H1 (cell line): ENCODE data around the gene ZNF521. TPM values are rescaled to one million over a fixed set of nuclear protein-coding genes. Genes with fewer than 3 reads are reported as not detected.

ENCODE experiments used
- CTCF ChIA-PET: fragments of 300-600 bp; sonication (Branson Sonifier 250); formaldehyde crosslinking; loops from one replicate; lab custom pipeline; 2021; ENCODE audit not compliant: partially characterized antibody; lab: Charles Lee
- POLR2A ChIA-PET: fragments of 300-600 bp; sonication (Branson Sonifier 250); formaldehyde crosslinking; loops from one replicate; lab custom pipeline; 2021; ENCODE audit warnings: inconsistent platforms; ENCODE audit not compliant: partially characterized antibody; lab: Charles Lee
- DNase-seq, 2 experiments: peaks; one replicate each; pipeline versions ENCODE4 v3.0.0 to v3.0.0-alpha.2; 2010 to 2022; ENCODE audit warnings: low spot score in 2 of 2, low read depth in 1 of 2, mixed read lengths in 1 of 2
- FAIRE-seq: peaks from 2 replicates; lab custom pipeline; 2011; peaks lifted over from hg19 to GRCh38; lab: Jason Lieb, UNC
- H2AFZ ChIP-seq: 2 replicates; pipeline ENCODE4 v1.8.1; 2012; ENCODE audit warnings: low read length, inconsistent platforms
- H2AK5ac ChIP-seq: 2 replicates; pipeline ENCODE4 v1.6.1; 2013; ENCODE audit warnings: low read depth, low read length
- H2BK120ac ChIP-seq: replicated peaks from 2 replicates; pipeline ENCODE3; 2013; ENCODE audit warnings: low read depth, low read length, inconsistent platforms
- H2BK12ac ChIP-seq: 2 replicates; pipeline ENCODE4 v1.6.1; 2013; ENCODE audit warnings: low read depth, low read length
- H2BK15ac ChIP-seq: 2 replicates; pipeline ENCODE4 v1.6.1; 2013; ENCODE audit warnings: low read length
- H2BK20ac ChIP-seq: 2 replicates; pipeline ENCODE4 v1.6.1; 2013; ENCODE audit warnings: low read length
- H2BK5ac ChIP-seq: 2 replicates; pipeline ENCODE4 v1.6.1; 2013; ENCODE audit warnings: low read depth, low read length
- H3K14ac ChIP-seq: 2 replicates; pipeline ENCODE4 v1.6.1; 2013; ENCODE audit warnings: inconsistent platforms; ENCODE audit not compliant: insufficient read length
- H3K18ac ChIP-seq: 2 replicates; pipeline ENCODE4 v1.6.1; 2013; ENCODE audit warnings: low read length; ENCODE audit errors: extremely low read depth
- H3K23ac ChIP-seq: 2 replicates; pipeline ENCODE4 v1.6.1; 2013; ENCODE audit warnings: inconsistent platforms; ENCODE audit not compliant: insufficient read length
- H3K23me2 ChIP-seq: 2 replicates; pipeline ENCODE4 v1.6.1; 2013; ENCODE audit warnings: low read depth, low read length
- H3K27ac ChIP-seq: 2 replicates; pipeline ENCODE4 v1.6.1; 2011; ENCODE audit warnings: low read depth, low read length, inconsistent platforms
- H3K27me3 ChIP-seq, 4 experiments: replicated peaks in 1 of 4; 1 replicate in 1 of 4; 2 replicates in 3 of 4; pipeline versions ENCODE4 v1.6.1 to v1.8.1; 2011 to 2013; ENCODE audit warnings: low read length in 3 of 4, mild to moderate bottlenecking in 3 of 4, inconsistent platforms in 2 of 4, mixed read lengths in 2 of 4, moderate library complexity in 1 of 4; ENCODE audit not compliant: control insufficient read depth in 3 of 4, insufficient read depth in 3 of 4; ENCODE audit errors: extremely low read depth in 1 of 4
- H3K36me3 ChIP-seq, 4 experiments: 2 replicates each; pipeline versions ENCODE4 v1.6.1 to v1.8.1; 2011 to 2013; ENCODE audit warnings: mild to moderate bottlenecking in 4 of 4, low read length in 3 of 4, moderate library complexity in 2 of 4, control low read depth in 1 of 4, inconsistent platforms in 1 of 4; ENCODE audit not compliant: insufficient read depth in 4 of 4, control insufficient read depth in 2 of 4
- H3K4ac ChIP-seq: replicated peaks from 2 replicates; pipeline ENCODE3; 2013; ENCODE audit warnings: low read length, low read depth, mixed read lengths, inconsistent platforms; ENCODE audit not compliant: insufficient read length
- H3K4me1 ChIP-seq, 4 experiments: replicated peaks in 1 of 4; 1 replicate in 1 of 4; 2 replicates in 3 of 4; pipeline versions ENCODE4 v1.6.1 to v1.8.1; 2011 to 2013; ENCODE audit warnings: low read length in 3 of 4, inconsistent platforms in 2 of 4, mixed read lengths in 1 of 4; ENCODE audit not compliant: insufficient read depth in 4 of 4, control insufficient read depth in 3 of 4
- H3K4me2 ChIP-seq, 2 experiments: 2 replicates each; pipeline versions ENCODE4 v1.6.1 to v1.8.1; 2011 to 2013; ENCODE audit warnings: low read depth in 2 of 2, low read length in 2 of 2, control low read depth in 1 of 2, inconsistent platforms in 1 of 2, mild to moderate bottlenecking in 1 of 2; ENCODE audit not compliant: insufficient read depth in 1 of 2
- H3K4me3 ChIP-seq, 4 experiments: fragments of 200-600, 300-600 bp in 1 of 4; sonication (generic), shearing (Covaris generic), sonication (Bioruptor Twin) in 1 of 4; 2 replicates each; pipeline versions ENCODE4 v1.5.1 to v1.8.1; 2011 to 2016; ENCODE audit warnings: low read length in 4 of 4, low read depth in 3 of 4, control low read depth in 2 of 4, inconsistent platforms in 2 of 4, mild to moderate bottlenecking in 2 of 4, mixed read lengths in 1 of 4, moderate library complexity in 1 of 4; ENCODE audit not compliant: insufficient read depth in 2 of 4; ENCODE audit errors: extremely low read depth in 1 of 4
- H3K56ac ChIP-seq: replicated peaks from 2 replicates; pipeline ENCODE3; 2013; ENCODE audit warnings: low read depth, mild to moderate bottlenecking, mixed read lengths, low read length, inconsistent platforms; ENCODE audit not compliant: insufficient read length
- H3K79me1 ChIP-seq: 2 replicates; pipeline ENCODE4 v1.6.1; 2013; ENCODE audit warnings: low read depth, low read length, control low read depth
- H3K79me2 ChIP-seq, 2 experiments: 2 replicates each; pipeline versions ENCODE4 v1.6.1 to v1.8.1; 2012 to 2013; ENCODE audit warnings: low read length in 2 of 2, mild to moderate bottlenecking in 2 of 2, inconsistent platforms in 1 of 2; ENCODE audit not compliant: insufficient read depth in 2 of 2, control insufficient read depth in 1 of 2
- H3K9ac ChIP-seq, 4 experiments: replicated peaks in 1 of 4; 1 replicate in 1 of 4; 2 replicates in 3 of 4; pipeline versions ENCODE4 v1.6.1 to v1.8.1; 2011 to 2013; ENCODE audit warnings: low read depth in 3 of 4, low read length in 3 of 4, control low read depth in 2 of 4, mild to moderate bottlenecking in 2 of 4, moderate library complexity in 2 of 4, inconsistent platforms in 1 of 4; ENCODE audit errors: extremely low read depth in 1 of 4
- H3K9me3 ChIP-seq, 2 experiments: 2 replicates each; pipeline versions ENCODE4 v1.6.1 to v1.8.1; 2012 to 2013; ENCODE audit warnings: mild to moderate bottlenecking in 2 of 2, moderate library complexity in 2 of 2, control low read depth in 1 of 2, inconsistent platforms in 1 of 2, low read depth in 1 of 2, low read length in 1 of 2, mixed read lengths in 1 of 2; ENCODE audit not compliant: insufficient read depth in 2 of 2
- H4K20me1 ChIP-seq, 2 experiments: replicated peaks in 1 of 2; 2 replicates each; pipeline versions ENCODE3 to v1.8.1; 2011 to 2013; ENCODE audit warnings: inconsistent platforms in 2 of 2, low read length in 2 of 2, mild to moderate bottlenecking in 1 of 2; ENCODE audit not compliant: insufficient read depth in 2 of 2, control insufficient read depth in 1 of 2
- H4K5ac ChIP-seq: 2 replicates; pipeline ENCODE4 v1.6.1; 2013; ENCODE audit warnings: low read length, low read depth, mixed read lengths, inconsistent platforms; ENCODE audit not compliant: insufficient read length
- H4K8ac ChIP-seq: 2 replicates; pipeline ENCODE4 v1.8.0; 2013; ENCODE audit warnings: mild to moderate bottlenecking, moderate library complexity, low read length, inconsistent platforms; ENCODE audit not compliant: insufficient read depth; ENCODE audit errors: extremely low read depth
- H4K91ac ChIP-seq: replicated peaks from 2 replicates; pipeline ENCODE3; 2013; ENCODE audit warnings: low read length, mixed read lengths, inconsistent platforms; ENCODE audit not compliant: insufficient read length
- CTCF ChIP-seq, 3 experiments: IDR thresholded peaks; 1 replicate in 2 of 3; 2 replicates in 1 of 3; pipeline versions ENCODE4 v1.5.1 to v1.6.1; 2011; ENCODE audit warnings: low read length in 3 of 3, mild to moderate bottlenecking in 3 of 3, inconsistent platforms in 2 of 3, low read depth in 1 of 3, moderate library complexity in 1 of 3; ENCODE audit not compliant: insufficient read depth in 1 of 3; ENCODE audit errors: control extremely low read depth in 1 of 3
- FOSL1 ChIP-seq: IDR thresholded peaks from 2 replicates; pipeline ENCODE4 v1.6.1; 2011; ENCODE audit warnings: mild to moderate bottlenecking, low read depth, low read length, moderate library complexity; ENCODE audit not compliant: insufficient read depth
- KDM1A ChIP-seq: fragments of 200-600, 300-600 bp; sonication (generic); IDR thresholded peaks from 2 replicates; pipeline ENCODE4 v1.7.1; 2016; ENCODE audit warnings: mild to moderate bottlenecking, low read length, borderline replicate concordance
- RNF2 ChIP-seq: fragments of 200-900, 300-1000 bp; sonication (generic); IDR thresholded peaks from 2 replicates; pipeline ENCODE4 v1.7.1; 2016; ENCODE audit warnings: borderline replicate concordance, low read depth, mild to moderate bottlenecking, antibody characterized with exemption, low read length; ENCODE audit not compliant: poor library complexity, severe bottlenecking; ENCODE audit errors: missing control alignments
- SIX5 ChIP-seq: IDR thresholded peaks from 2 replicates; pipeline ENCODE4 v1.6.1; 2011; ENCODE audit warnings: mild to moderate bottlenecking, low read depth, low read length
- SP4 ChIP-seq: IDR thresholded peaks from 2 replicates; pipeline ENCODE4 v1.6.1; 2012; ENCODE audit warnings: low read length, inconsistent platforms
- SUZ12 ChIP-seq: fragments of 200-600 bp; sonication (generic); IDR thresholded peaks from 2 replicates; pipeline ENCODE4 v1.6.1; 2012; ENCODE audit warnings: mild to moderate bottlenecking, inconsistent platforms, low read length, moderate library complexity, mixed read lengths
- TEAD4 ChIP-seq: IDR thresholded peaks from 2 replicates; pipeline ENCODE4 v1.6.1; 2012; ENCODE audit warnings: low read depth, low read length, inconsistent platforms, mixed read lengths
- YY1 ChIP-seq: IDR thresholded peaks from 2 replicates; pipeline ENCODE4 v1.6.1; 2011; ENCODE audit warnings: low read depth, mild to moderate bottlenecking, low read length
- WGBS, 2 experiments: shearing (Covaris generic) in 1 of 2; methylation state at CpG; one replicate each; pipeline versions ENCODE4 v1.1.6 to v1.1.7; 2013 to 2015; ENCODE audit warnings: low lambda C conversion rate in 2 of 2, mixed read lengths in 2 of 2, inconsistent platforms in 1 of 2, low coverage in 1 of 2, missing lambda C conversion rate in 1 of 2; ENCODE audit not compliant: insufficient replicate concordance in 2 of 2, insufficient coverage in 1 of 2, insufficient read length in 1 of 2; ENCODE audit errors: extremely low coverage in 1 of 2, missing lambda C conversion rate in 1 of 2; 5-methylcytosine and 5-hydroxymethylcytosine counted together
- polyA plus RNA-seq, 7 experiments: library from polyadenylated mRNA; depleted of rRNA in 3 of 7; stranded (reverse) in 5 of 7; unstranded in 2 of 7; fragments of >200 nt in 5 of 7; fragments of 200-250 nt in 2 of 7; gene quantifications; 1 replicate in 5 of 7; 2 replicates in 1 of 7; 4 replicates in 1 of 7; pipeline versions ENCODE4 v1.2.1 to v1.2.3, GENCODE V29; 2011 to 2013; ENCODE audit warnings: missing spikeins in 2 of 7, mixed read lengths in 2 of 7
- total RNA-seq: library from RNA; stranded (reverse); fragmentation: NEBNext Ultra II Directional; extraction: Animal tissue kit (Norgen Biotek cat#: 25700); gene quantifications from 2 replicates; pipeline ENCODE4 v1.2.1, GENCODE V29; 2021

The ZNF521 gene
- total and polyA plus RNA-seq, 2 of the 8 experiments (the other 6 are each of a cell fraction or from before 2014, with no cell fraction given): 9.5 to 15.8 TPM

GRCh38 chr18:25233528-25234321 lies 118.2 kb downstream of the ZNF521 start:
- 86% methylated on average over 12 of the region's 12 CpGs; no CpG with 5 or more reads in 1 of the 2 experiments for WGBS, 2 experiments
- H4K5ac ChIP-seq: no peak overlapping the region
- no peaks in the 10 kb centered on the region for H3K79me1 ChIP-seq
- no peak overlapping the region for H2BK120ac ChIP-seq
- H3K23ac ChIP-seq: no peak overlapping the region
- no peak overlapping the region for H3K18ac ChIP-seq
- H3K9me3 ChIP-seq: no peaks in the 10 kb centered on the region
- no peak overlapping the region for H3K9ac ChIP-seq
- TF ChIP-seq KDM1A (no peak), TEAD4 (no peak), FOSL1 (no peak), SIX5 (no peak), YY1 (no peak), SP4 (no peak), SUZ12 (no peak), CTCF (IDR thresholded peaks at IDR 0.05; ENCODE audit: control extremely low read depth in 1 of 3, insufficient read depth in 1 of 3, low read depth in 1 of 3, low read length in 3 of 3) (no peak), RNF2 (no peak)
- TF ChIP-seq, all 59 proteins: peak for 0
- H3K14ac ChIP-seq: no peak overlapping the region
- H3K79me2 ChIP-seq: no peaks in the 10 kb centered on the region
- H2BK20ac ChIP-seq: no peak overlapping the region
- H2AK5ac ChIP-seq: no peak overlapping the region
- no peaks in the 10 kb centered on the region for H4K20me1 ChIP-seq
- H3K4me1 ChIP-seq: peaks cover 0 to 8% (median 2%) of the 10 kb centered on the region in 4 experiments; a peak in 3 of 7 replicates
- H2AFZ ChIP-seq: no peak overlapping the region
- ChIA-PET POLR2A (interaction anchor here (0.7 kb wide), 1 partner anchor 9 kb away, joined by 3 read pairs; no protein-coding TSS in a partner anchor), CTCF (interaction anchor here (0.6 kb wide), 2 partner anchors 395 to 482 kb away, joined by 3 to 4 read pairs; no protein-coding TSS in a partner anchor)
- no peak overlapping the region for H3K4ac ChIP-seq
- DNase-seq: no peak
- H3K36me3 ChIP-seq: no peaks in the 10 kb centered on the region
- H2BK15ac ChIP-seq: no peak overlapping the region
- H3K27me3 ChIP-seq: no peaks in the 10 kb centered on the region
- no peak overlapping the region for H4K91ac ChIP-seq
- H4K8ac ChIP-seq: no peak overlapping the region
- no peaks in the 10 kb centered on the region for H3K23me2 ChIP-seq
- H2BK12ac ChIP-seq: no peak overlapping the region
- no peak overlapping the region for H3K4me2 ChIP-seq
- no peak overlapping the region for H3K56ac ChIP-seq
- H2BK5ac ChIP-seq: no peak overlapping the region
- FAIRE-seq: no peak
- H3K27ac ChIP-seq: no peak overlapping the region
- H3K4me3 ChIP-seq: no peak overlapping the region
